HFF-Myc (cell line): Measurements from ENCODE around the gene MUSK.

Experiments
- DNase-seq: peaks from one replicate; pipeline ENCODE4 v3.0.0-alpha.2; 2011; ENCODE audit warnings: low read depth; ENCODE audit errors: extremely low read depth
- H3K4me3 ChIP-seq: replicated peaks from 2 replicates; pipeline ENCODE4 v1.5.1; 2011; ENCODE audit warnings: low read depth, mild to moderate bottlenecking, control low read depth, low read length
- CTCF ChIP-seq: IDR thresholded peaks from 2 replicates; pipeline ENCODE4 v1.5.1; 2012; ENCODE audit warnings: mild to moderate bottlenecking, low read depth, low read length, control low read depth; ENCODE audit errors: missing control alignments

MUSK gene

DNA sequence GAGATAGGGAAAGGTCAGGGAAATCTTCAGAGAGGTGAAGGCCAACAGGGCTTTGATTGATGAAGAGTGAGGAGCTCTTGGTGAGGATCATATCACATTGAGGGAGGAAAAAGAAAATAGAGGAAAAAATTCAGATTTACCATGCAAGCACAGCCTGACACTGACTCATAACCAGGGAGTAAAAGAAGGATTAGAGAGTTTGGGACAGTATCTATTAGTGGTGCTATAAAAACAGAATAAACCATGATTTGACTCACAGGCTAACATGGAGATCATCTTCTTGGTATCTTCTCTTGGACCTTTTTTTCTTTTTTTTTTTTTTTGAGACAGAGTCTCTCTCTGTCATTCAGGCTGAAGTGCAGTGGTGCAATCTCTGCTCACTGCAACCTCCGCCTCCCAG lies 44.4 kb downstream of the MUSK start:
- H3K4me3 ChIP-seq, result no peak overlapping the region
- no peak for TF ChIP-seq CTCF
- no peak for DNase-seq

- no peak for DNase-seq
- TF ChIP-seq CTCF, result no peak
- H3K4me3 ChIP-seq, result no peak overlapping the region
Measured at GRCh38 chr9:110714314-110714713, 45.7 kb downstream of the MUSK start.

GRCh38 chr9:110728058-110728457 lies 59.5 kb downstream of the MUSK start:
- no peak for TF ChIP-seq CTCF
- H3K4me3 ChIP-seq, result no peak overlapping the region
- DNase-seq, result no peak

DNA sequence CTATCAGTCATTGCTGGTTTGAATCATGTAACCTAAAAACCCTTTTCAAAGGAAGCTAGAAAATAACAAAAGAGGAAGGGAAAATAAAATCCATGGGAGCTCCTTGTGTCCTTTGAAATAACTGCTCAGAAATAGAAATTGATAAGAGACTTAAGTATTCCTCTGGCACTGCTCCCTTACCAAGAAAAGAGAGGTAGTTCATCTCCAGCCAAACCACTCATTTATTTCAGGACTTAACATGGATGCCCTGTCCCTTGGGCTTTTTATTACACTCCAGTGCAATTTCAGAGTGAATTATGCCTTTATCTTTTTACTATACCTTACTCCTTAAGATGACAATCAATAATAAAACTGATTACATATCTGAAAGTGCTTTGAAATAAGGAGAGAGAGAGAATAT lies 61.0 kb downstream of the MUSK start:
- H3K4me3 ChIP-seq, result no peak overlapping the region
- no peak for DNase-seq
- TF ChIP-seq CTCF, result no peak

DNA sequence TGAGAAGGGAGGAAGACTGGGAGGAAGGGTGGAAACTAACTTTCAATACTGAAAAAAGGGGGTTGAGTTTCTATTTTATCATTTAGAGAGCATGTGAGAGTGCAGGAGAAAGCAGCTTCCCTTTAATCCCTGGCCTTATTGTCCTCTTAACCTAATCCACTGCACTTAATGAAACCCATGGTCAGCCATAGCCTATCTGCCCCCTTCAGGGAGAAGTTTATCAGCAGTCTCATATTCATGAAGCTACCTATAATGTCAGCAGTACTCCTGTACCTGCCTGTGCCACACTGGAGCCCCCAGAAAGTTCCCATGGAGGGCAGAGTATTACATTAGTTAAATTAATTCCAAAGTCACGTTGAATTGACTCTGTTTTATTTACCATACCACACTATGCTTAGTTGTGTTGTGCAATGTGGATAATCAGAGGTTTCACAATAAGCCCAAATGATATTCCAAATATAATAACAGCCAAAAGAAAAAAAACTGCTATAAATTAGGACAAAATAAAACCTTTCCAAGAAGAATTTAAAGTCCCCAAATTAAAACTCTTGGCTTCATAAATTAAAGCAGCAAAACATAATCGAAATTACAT lies 62.9 kb downstream of the MUSK start:
- TF ChIP-seq CTCF, result no peak
- DNase-seq, result no peak
- H3K4me3 ChIP-seq, result no peak overlapping the region

- no peak for TF ChIP-seq CTCF
- H3K4me3 ChIP-seq, result no peak overlapping the region
- DNase-seq, result no peak
Measured at GRCh38 chr9:110738982-110739381, 70.4 kb downstream of the MUSK start.

GRCh38 chr9:110742741-110743371 lies 74.3 kb downstream of the MUSK start:
- H3K4me3 ChIP-seq, result no peak overlapping the region

More at GRCh38 chr9:110742741-110743371, 74.3 kb downstream of the MUSK start:
- TF ChIP-seq CTCF, result no peak
- DNase-seq, result no peak
